ENCODE data around the gene TMEM163.

The TMEM163 gene

GRCh38 chr2:134443814-134444480 is 274.9 kb downstream of the TMEM163 start:
- DNase-seq: no peak
- no peak for TF ChIP-seq CTCF (IDR thresholded peaks at IDR 0.05; ENCODE audit: low read depth, low read length, missing control alignments)
- H3K36me3 ChIP-seq (replicated peaks): no peaks in the 10 kb centered on the region
- no peak overlapping the region for H3K27ac ChIP-seq
- H3K4me3 ChIP-seq (ENCODE audit: low read depth, low read length): no peak overlapping the region
- H3K27me3 ChIP-seq (replicated peaks): no peaks in the 10 kb centered on the region
- in situ Hi-C loops (cut with HindIII; ENCODE audit: low pct_ligation_motif_present, low sequenced_read_pairs): no loop called here

- no peak for TF ChIP-seq CTCF (IDR thresholded peaks at IDR 0.05; ENCODE audit: low read depth, low read length, missing control alignments)
- H3K27ac ChIP-seq: no peak overlapping the region
- no peaks in the 10 kb centered on the region for H3K27me3 ChIP-seq (replicated peaks)
- no peaks in the 10 kb centered on the region for H3K36me3 ChIP-seq (replicated peaks)
- in situ Hi-C loops (cut with HindIII; ENCODE audit: low pct_ligation_motif_present, low sequenced_read_pairs): no loop called here
- H3K4me3 ChIP-seq (ENCODE audit: low read depth, low read length): no peak overlapping the region
- no peak for DNase-seq
Observed at GRCh38 chr2:134441153-134441863, 277.5 kb downstream of the TMEM163 start.

- Histone ChIP-seq H3K36me3 (replicated peaks) (no peaks in the 10 kb centered on the region), H3K27ac (no peak overlapping the region), H3K27me3 (replicated peaks) (no peaks in the 10 kb centered on the region), H3K4me3 (ENCODE audit: low read depth, low read length) (no peak overlapping the region)
- no peak for TF ChIP-seq CTCF (IDR thresholded peaks at IDR 0.05; ENCODE audit: low read depth, low read length, missing control alignments)
- in situ Hi-C loops (cut with HindIII; ENCODE audit: low pct_ligation_motif_present, low sequenced_read_pairs): no loop called here
- no peak for DNase-seq
Observed at GRCh38 chr2:134440336-134440909, 278.4 kb downstream of the TMEM163 start.

GRCh38 chr2:134438371-134438770 is 280.4 kb downstream of the TMEM163 start:
- Histone ChIP-seq H3K36me3 (replicated peaks) (no peaks in the 10 kb centered on the region), H3K4me3 (ENCODE audit: low read depth, low read length) (no peak overlapping the region), H3K27ac (no peak overlapping the region), H3K27me3 (replicated peaks) (no peaks in the 10 kb centered on the region)
- no peak for DNase-seq
- no peak for TF ChIP-seq CTCF (IDR thresholded peaks at IDR 0.05; ENCODE audit: low read depth, low read length, missing control alignments)
- in situ Hi-C loops (cut with HindIII; ENCODE audit: low pct_ligation_motif_present, low sequenced_read_pairs): no loop called here

- H3K27ac ChIP-seq: no peak overlapping the region
- no peak for TF ChIP-seq CTCF (IDR thresholded peaks at IDR 0.05; ENCODE audit: low read depth, low read length, missing control alignments)
- peak; percentile 24 for DNase-seq
- in situ Hi-C loops (cut with HindIII; ENCODE audit: low pct_ligation_motif_present, low sequenced_read_pairs): no loop called here
- H3K4me3 ChIP-seq (ENCODE audit: low read depth, low read length): no peak overlapping the region
- no peaks in the 10 kb centered on the region for H3K27me3 ChIP-seq (replicated peaks)
- no peaks in the 10 kb centered on the region for H3K36me3 ChIP-seq (replicated peaks)
Observed at GRCh38 chr2:134436706-134437105, 282.1 kb downstream of the TMEM163 start.

Data from brain microvascular endothelial cell (primary cell).